WTC11 (cell line): ENCODE results near the gene CCDC93. TPM values are rescaled to one million over a fixed set of nuclear protein-coding genes. Genes with fewer than 3 reads are reported as not detected.
A peak's percentile ranks its signal among the peaks of the same experiment; 100 is the strongest.

Experiments
- ATAC-seq: fragments of 200-7000 bp; cut with Tn5 transposase; 2 replicates; pipeline ENCODE4 v1.10.0; 2021; ENCODE audit warnings: mild to moderate bottlenecking, moderate library complexity
- CTCF ChIA-PET: fragments of 300-600 bp; sonication (Branson Sonifier 250); formaldehyde crosslinking; loops from one replicate; lab custom pipeline; 2021; ENCODE audit warnings: antibody characterized with exemption; lab: Charles Lee
- POLR2A ChIA-PET: fragments of 350-600 bp; sonication (Branson Sonifier 250); formaldehyde crosslinking; loops from one replicate; lab custom pipeline; 2021; ENCODE audit warnings: antibody characterized with exemption; lab: Charles Lee
- DNase-seq: peaks from one replicate; pipeline ENCODE4 v3.0.0; 2021; ENCODE audit warnings: low spot score
- H3K27ac Mint-ChIP-seq: 2 replicates; pipeline ENCODE4 v1.8.0; 2021; ENCODE audit warnings: mixed read lengths
- H3K27me3 Mint-ChIP-seq: 2 replicates; pipeline ENCODE4 v1.8.0; 2021; ENCODE audit warnings: low read depth, mild to moderate bottlenecking, moderate library complexity, mixed read lengths
- H3K36me3 Mint-ChIP-seq: 2 replicates; pipeline ENCODE4 v1.8.0; 2021; ENCODE audit warnings: mixed read lengths
- H3K4me1 Mint-ChIP-seq: 2 replicates; pipeline ENCODE4 v1.8.0; 2022; ENCODE audit warnings: mixed read lengths
- H3K4me3 Mint-ChIP-seq: 2 replicates; pipeline ENCODE4 v1.8.0; 2021; ENCODE audit warnings: mild to moderate bottlenecking, moderate library complexity, mixed read lengths
- H3K9me3 Mint-ChIP-seq: 2 replicates; pipeline ENCODE4 v1.8.0; 2021; ENCODE audit warnings: mixed read lengths
- ATF1 ChIP-seq: sonication (generic); formaldehyde crosslinking; IDR thresholded peaks from 2 replicates; pipeline ENCODE4 v1.8.1; 2023; ENCODE audit warnings: mild to moderate bottlenecking, moderate library complexity, missing genetic modification reagents
- ATF2 ChIP-seq: sonication (generic); formaldehyde crosslinking; IDR thresholded peaks from 2 replicates; pipeline ENCODE4 v1.8.1; 2022; ENCODE audit warnings: low read depth, missing genetic modification reagents, borderline replicate concordance
- CTCF ChIP-seq: fragments of 200-600 bp; IDR thresholded peaks from 2 replicates; pipeline ENCODE4 v1.8.0; 2022; ENCODE audit warnings: antibody characterized with exemption
- E2F5 ChIP-seq: sonication (generic); formaldehyde crosslinking; IDR thresholded peaks from 2 replicates; pipeline ENCODE4 v1.8.1; 2022; ENCODE audit warnings: mild to moderate bottlenecking, moderate library complexity, missing genetic modification reagents
- EMX1 ChIP-seq: fragments of 250-450 bp; sonication (Bioruptor Pico); IDR thresholded peaks from 2 replicates; pipeline ENCODE4 v1.8.0; 2021; ENCODE audit warnings: mild to moderate bottlenecking
- ERG ChIP-seq: fragments of 250-450 bp; sonication (Bioruptor Pico); IDR thresholded peaks from 2 replicates; pipeline ENCODE4 v1.8.0; 2021; ENCODE audit warnings: mild to moderate bottlenecking
- FOXP4 ChIP-seq: sonication (generic); formaldehyde crosslinking; IDR thresholded peaks from 2 replicates; pipeline ENCODE4 v1.8.0; 2022; ENCODE audit warnings: mild to moderate bottlenecking, missing genetic modification reagents
- GRHL2 ChIP-seq: fragments of 250-450 bp; sonication (Bioruptor Pico); IDR thresholded peaks from 2 replicates; pipeline ENCODE4 v1.8.0; 2022; ENCODE audit warnings: mild to moderate bottlenecking, moderate library complexity; ENCODE audit not compliant: insufficient replicate concordance, severe bottlenecking
- GTF2I ChIP-seq: fragments of 250-450 bp; sonication (Bioruptor Pico); conservative IDR thresholded peaks from 2 replicates; pipeline ENCODE4 v1.4.0; 2021; ENCODE audit warnings: mild to moderate bottlenecking
- JAZF1 ChIP-seq: fragments of 250-450 bp; sonication (Bioruptor Pico); IDR thresholded peaks from 2 replicates; pipeline ENCODE4 v1.9.0; 2021; ENCODE audit warnings: moderate library complexity, mild to moderate bottlenecking, inconsistent platforms
- PRRX2 ChIP-seq: fragments of 250-450 bp; sonication (Bioruptor Pico); IDR thresholded peaks from 2 replicates; pipeline ENCODE4 v1.8.0; 2021; ENCODE audit warnings: mild to moderate bottlenecking
- RELA ChIP-seq: sonication (generic); formaldehyde crosslinking; IDR thresholded peaks from 2 replicates; pipeline ENCODE4 v1.8.1; 2022; ENCODE audit warnings: missing genetic modification reagents, mild to moderate bottlenecking, borderline replicate concordance
- TP53 ChIP-seq: sonication (generic); formaldehyde crosslinking; IDR thresholded peaks from 2 replicates; pipeline ENCODE4 v1.8.1; 2023; ENCODE audit warnings: mild to moderate bottlenecking, missing genetic modification reagents
- USF1 ChIP-seq: sonication (generic); formaldehyde crosslinking; IDR thresholded peaks from 2 replicates; pipeline ENCODE4 v1.8.0; 2022; ENCODE audit warnings: mild to moderate bottlenecking, missing genetic modification reagents
- ZNF263 ChIP-seq: sonication (generic); formaldehyde crosslinking; IDR thresholded peaks from 2 replicates; pipeline ENCODE4 v1.8.1; 2022; ENCODE audit warnings: low read depth, mild to moderate bottlenecking, moderate library complexity, missing genetic modification reagents
- ZNF317 ChIP-seq: sonication (generic); formaldehyde crosslinking; IDR thresholded peaks from 2 replicates; pipeline ENCODE4 v1.8.1; 2023; ENCODE audit warnings: low read depth, mild to moderate bottlenecking, moderate library complexity, missing genetic modification reagents, borderline replicate concordance
- ZSCAN18 ChIP-seq: fragments of 250-450 bp; sonication (Bioruptor Pico); IDR thresholded peaks from 2 replicates; pipeline ENCODE4 v2.1.2; 2022; ENCODE audit warnings: mild to moderate bottlenecking, moderate library complexity
- total RNA-seq: library from RNA; stranded (reverse); gene quantifications from 3 replicates; pipeline ENCODE4 v1.2.3, GENCODE V29; 2021

The CCDC93 gene
- total RNA-seq, 1 experiment from 2014 or later = 16.9 TPM

GRCh38 chr2:117981810-117982209 is 32.1 kb downstream of the CCDC93 start:
- peaks cover 6% of the 10 kb centered on the region for H3K36me3 Mint-ChIP-seq

GRCh38 chr2:117980783-117981676 is 32.8 kb downstream of the CCDC93 start:
- Mint-ChIP-seq H3K9me3 (no peaks in the 10 kb centered on the region), H3K27ac (0 out of 2 replicates have a peak overlapping the region, but pooled peaks have one; percentile 42), H3K36me3 (peaks cover 6% of the 10 kb centered on the region), H3K4me1 (peaks cover 17% of the 10 kb centered on the region), H3K4me3 (no peak overlapping the region), H3K27me3 (no peaks in the 10 kb centered on the region)
- ATAC-seq (no peak), DNase-seq (no peak)
- ChIA-PET CTCF (interaction anchor here (0.7 to 1.6 kb wide), 3 partner anchors 23 to 166 kb away, joined by 3 to 9 read pairs (median 4); partner anchors contain the start of gene DDX18), POLR2A (interaction anchor here (0.5 kb wide), 1 partner anchor 235 kb away, joined by 4 read pairs; no protein-coding TSS in a partner anchor)
- no peak for TF ChIP-seq CTCF
- TF ChIP-seq E2F5 (CRISPR knock-in tag) = no peak
- TF ChIP-seq USF1 (CRISPR knock-in tag) = no peak
- no peak for TF ChIP-seq ZSCAN18 (CRISPR knock-in tag)
- TF ChIP-seq TP53 (CRISPR knock-in tag) = no peak
- TF ChIP-seq ZNF263 (CRISPR knock-in tag) = no peak
- TF ChIP-seq ERG (CRISPR knock-in tag) = no peak
- no peak for TF ChIP-seq PRRX2 (CRISPR knock-in tag)

More at GRCh38 chr2:117981810-117982209, 32.1 kb downstream of the CCDC93 start:
- POLR2A ChIA-PET = no interaction called here
- no peaks in the 10 kb centered on the region for H3K9me3 Mint-ChIP-seq
- no peak overlapping the region for H3K27ac Mint-ChIP-seq
- TF ChIP-seq GRHL2 (CRISPR knock-in tag) = no peak
- TF ChIP-seq CTCF = no peak
- no peak for TF ChIP-seq FOXP4
- TF ChIP-seq ATF2 (CRISPR knock-in tag) = no peak
- TF ChIP-seq PRRX2 (CRISPR knock-in tag) = no peak
- no peak for TF ChIP-seq ATF1 (CRISPR knock-in tag)
- no peak for TF ChIP-seq ZNF317
- TF ChIP-seq EMX1 = no peak
- no peak for TF ChIP-seq RELA (CRISPR knock-in tag)
- no peak for TF ChIP-seq JAZF1
- no peak for TF ChIP-seq GTF2I (CRISPR knock-in tag)
- DNase-seq (no peak), ATAC-seq (no peak)
- no peaks in the 10 kb centered on the region for H3K27me3 Mint-ChIP-seq
- H3K4me1 Mint-ChIP-seq = peaks cover 14% of the 10 kb centered on the region
- CTCF ChIA-PET = interaction anchor here (0.7 to 1.6 kb wide), 2 partner anchors 22 to 51 kb away, joined by 3 to 9 read pairs; no protein-coding TSS in a partner anchor
- H3K4me3 Mint-ChIP-seq = no peak overlapping the region
